Measurements from ENCODE around the gene ORAI2. TPM values are rescaled to one million over a fixed set of nuclear protein-coding genes. Genes with fewer than 3 reads are reported as not detected.

ORAI2 gene
- total and polyA plus RNA-seq, 2 of the 13 experiments (the other 11 are each of a cell fraction or from before 2014, with no cell fraction given) = 3.0 to 6.0 TPM

- FAIRE-seq (no peak), ATAC-seq (no peak), DNase-seq (ENCODE audit: low spot score) (no peak)
- ChIA-PET POLR2A (no interaction called here), CTCF (ENCODE audit: low intra/inter-chr PET ratio, low total read pairs) (no interaction called here)
- H3K9ac ChIP-seq (ENCODE audit: insufficient read depth, low read depth, low read length) = no peak overlapping the region
- H3K4me1 ChIP-seq (ENCODE audit: insufficient read depth, low read length) = peaks cover 10% of the 10 kb centered on the region
- H3K27me3 ChIP-seq (ENCODE audit: control insufficient read depth in 1 of 2, insufficient read depth in 2 of 2, low read length in 2 of 2) = no peaks in the 10 kb centered on the region
- in situ Hi-C loops (cut with HindIII; ENCODE audit: extremely low pct_ligation_motif_present, low pct_unique_long_range_greater_than_20kb) = no loop called here
- H3K36me3 ChIP-seq (replicated peaks in 1 of 2; ENCODE audit: control insufficient read depth in 1 of 2, insufficient read depth in 2 of 2, low read length in 2 of 2) = peaks cover 9 to 12% of the 10 kb centered on the region in 2 experiments; a peak in 3 of 5 replicates
- H3K4me2 ChIP-seq (ENCODE audit: low read depth, low read length) = no peak overlapping the region
- 96% methylated on average over 10 of the region's 10 CpGs for WGBS (ENCODE audit: low lambda C conversion rate)
- no peaks in the 10 kb centered on the region for H3K9me3 ChIP-seq (ENCODE audit: low read length)
- intact Hi-C loops (cut with micrococcal nuclease; ENCODE audit: unreplicated experiment) = no loop called here
- BruUV-seq (replicated peaks) = TSS peak; percentile 53
- no peak overlapping the region for H3K27ac ChIP-seq (ENCODE audit: extremely low read length, insufficient read depth, low read length)
- no peak overlapping the region for H2AFZ ChIP-seq (ENCODE audit: low read length)
- no peaks in the 10 kb centered on the region for H3K79me2 ChIP-seq (ENCODE audit: insufficient read depth, low read length)
- TF ChIP-seq ZNF30 (CRISPR knock-in tag; IDR thresholded peaks at IDR 0.05) (no peak), SOX6 (IDR thresholded peaks at IDR 0.05) (no peak), SOX6 (CRISPR knock-in tag; IDR thresholded peaks at IDR 0.05) (no peak), NFE2 (CRISPR knock-in tag; IDR thresholded peaks at IDR 0.05) (no peak), ZIK1 (CRISPR knock-in tag; IDR thresholded peaks at IDR 0.05; ENCODE audit: borderline replicate concordance, low read depth) (no peak), ZFP41 (CRISPR knock-in tag; IDR thresholded peaks at IDR 0.05; ENCODE audit: borderline replicate concordance) (no peak), SNAPC4 (CRISPR knock-in tag; IDR thresholded peaks at IDR 0.05) (no peak), ZNF629 (CRISPR knock-in tag; conservative IDR thresholded peaks at IDR 0.05) (no peak), PHF8 (CRISPR knock-in tag; IDR thresholded peaks at IDR 0.05) (no peak), DRAP1 (CRISPR knock-in tag; IDR thresholded peaks at IDR 0.05) (no peak), ZBTB42 (CRISPR knock-in tag; IDR thresholded peaks at IDR 0.05) (no peak), KLF16 (CRISPR knock-in tag; IDR thresholded peaks at IDR 0.05) (no peak), SMARCC2 (IDR thresholded peaks at IDR 0.05) (no peak), ELF4 (CRISPR knock-in tag; IDR thresholded peaks at IDR 0.05; ENCODE audit: borderline replicate concordance) (no peak), ZNF557 (CRISPR knock-in tag; IDR thresholded peaks at IDR 0.05) (no peak), PTBP1 (IDR thresholded peaks at IDR 0.05; ENCODE audit: low read depth, low read length, poor library complexity, severe bottlenecking) (no peak), PCBP1 (IDR thresholded peaks at IDR 0.05; ENCODE audit: borderline replicate concordance, low read depth, low read length) (no peak)
- TF ChIP-seq, protein P1, sequence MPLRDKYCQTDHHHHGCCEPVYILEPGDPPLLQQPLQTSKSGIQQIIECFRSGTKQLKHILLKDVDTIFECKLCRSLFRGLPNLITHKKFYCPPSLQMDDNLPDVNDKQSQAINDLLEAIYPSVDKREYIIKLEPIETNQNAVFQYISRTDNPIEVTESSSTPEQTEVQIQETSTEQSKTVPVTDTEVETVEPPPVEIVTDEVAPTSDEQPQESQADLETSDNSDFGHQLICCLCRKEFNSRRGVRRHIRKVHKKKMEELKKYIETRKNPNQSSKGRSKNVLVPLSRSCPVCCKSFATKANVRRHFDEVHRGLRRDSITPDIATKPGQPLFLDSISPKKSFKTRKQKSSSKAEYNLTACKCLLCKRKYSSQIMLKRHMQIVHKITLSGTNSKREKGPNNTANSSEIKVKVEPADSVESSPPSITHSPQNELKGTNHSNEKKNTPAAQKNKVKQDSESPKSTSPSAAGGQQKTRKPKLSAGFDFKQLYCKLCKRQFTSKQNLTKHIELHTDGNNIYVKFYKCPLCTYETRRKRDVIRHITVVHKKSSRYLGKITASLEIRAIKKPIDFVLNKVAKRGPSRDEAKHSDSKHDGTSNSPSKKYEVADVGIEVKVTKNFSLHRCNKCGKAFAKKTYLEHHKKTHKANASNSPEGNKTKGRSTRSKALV (CRISPR knock-in tag; IDR thresholded peaks at IDR 0.05) = no peak
- H4K20me1 ChIP-seq (ENCODE audit: insufficient read depth, low read length) = no peaks in the 10 kb centered on the region
- no peak overlapping the region for H3K4me3 ChIP-seq (replicated peaks in 1 of 3; ENCODE audit: insufficient read depth in 1 of 3, low read depth in 2 of 3, low read length in 3 of 3)
Observed at GRCh38 chr7:102456327-102456726, 23.0 kb downstream of the ORAI2 start.

Measured in HepG2 (cell line).